ENCODE measurements around the gene CD28.

CD28 gene

DNA sequence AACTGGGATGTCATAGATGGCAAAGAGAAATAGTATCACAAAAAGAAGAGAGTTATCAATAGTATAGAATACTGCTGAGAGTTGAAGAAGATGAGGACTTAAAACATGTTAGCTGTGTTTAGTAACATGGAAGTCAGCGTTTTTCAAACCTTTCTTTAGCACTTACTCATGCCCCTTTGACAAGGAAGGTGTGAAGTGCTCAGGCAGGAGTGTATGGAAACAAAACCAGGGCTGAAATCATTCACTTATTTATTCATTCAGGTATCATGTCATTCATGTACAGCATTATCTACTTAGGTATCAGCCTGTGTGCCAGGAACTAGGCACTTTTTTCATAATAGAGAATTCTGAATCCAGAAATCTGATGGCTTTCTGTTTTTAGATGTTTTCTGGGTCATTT is 27.2 kb downstream of the CD28 start:
- ChIA-PET CTCF (interaction anchor here (1.7 kb wide), 1 partner anchor 12 kb away, joined by 3 read pairs; no protein-coding TSS in a partner anchor), POLR2A (no interaction called here)
- TF ChIP-seq, protein P1, sequence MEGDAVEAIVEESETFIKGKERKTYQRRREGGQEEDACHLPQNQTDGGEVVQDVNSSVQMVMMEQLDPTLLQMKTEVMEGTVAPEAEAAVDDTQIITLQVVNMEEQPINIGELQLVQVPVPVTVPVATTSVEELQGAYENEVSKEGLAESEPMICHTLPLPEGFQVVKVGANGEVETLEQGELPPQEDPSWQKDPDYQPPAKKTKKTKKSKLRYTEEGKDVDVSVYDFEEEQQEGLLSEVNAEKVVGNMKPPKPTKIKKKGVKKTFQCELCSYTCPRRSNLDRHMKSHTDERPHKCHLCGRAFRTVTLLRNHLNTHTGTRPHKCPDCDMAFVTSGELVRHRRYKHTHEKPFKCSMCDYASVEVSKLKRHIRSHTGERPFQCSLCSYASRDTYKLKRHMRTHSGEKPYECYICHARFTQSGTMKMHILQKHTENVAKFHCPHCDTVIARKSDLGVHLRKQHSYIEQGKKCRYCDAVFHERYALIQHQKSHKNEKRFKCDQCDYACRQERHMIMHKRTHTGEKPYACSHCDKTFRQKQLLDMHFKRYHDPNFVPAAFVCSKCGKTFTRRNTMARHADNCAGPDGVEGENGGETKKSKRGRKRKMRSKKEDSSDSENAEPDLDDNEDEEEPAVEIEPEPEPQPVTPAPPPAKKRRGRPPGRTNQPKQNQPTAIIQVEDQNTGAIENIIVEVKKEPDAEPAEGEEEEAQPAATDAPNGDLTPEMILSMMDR (IDR thresholded peaks at IDR 0.05; ENCODE audit: insufficient read depth, low read length, missing control alignments), result no peak
- DNase-seq (ENCODE audit: low read depth, low spot score), result no peak
- no peak overlapping the region for H3K4me3 ChIP-seq (ENCODE audit: low read depth, low read length)

- no peak for DNase-seq (ENCODE audit: low read depth, low spot score)
- POLR2A ChIA-PET, result no interaction called here
- CTCF ChIA-PET, result no interaction called here
- no peak overlapping the region for H3K4me3 ChIP-seq (ENCODE audit: low read depth, low read length)
- TF ChIP-seq, protein P1 (IDR thresholded peaks at IDR 0.05; ENCODE audit: insufficient read depth, low read length, missing control alignments), result no peak
Observed at GRCh38 chr2:203734276-203734983, 28.0 kb downstream of the CD28 start.

GRCh38 chr2:203737360-203737759 is 30.9 kb downstream of the CD28 start:
- TF ChIP-seq, protein P1 (IDR thresholded peaks at IDR 0.05; ENCODE audit: insufficient read depth, low read length, missing control alignments), result no peak
- ChIA-PET CTCF (no interaction called here), POLR2A (no interaction called here)
- DNase-seq (ENCODE audit: low read depth, low spot score), result no peak
- no peak overlapping the region for H3K4me3 ChIP-seq (ENCODE audit: low read depth, low read length)

GRCh38 chr2:203739351-203739750 is 32.9 kb downstream of the CD28 start:
- TF ChIP-seq, protein P1 (IDR thresholded peaks at IDR 0.05; ENCODE audit: insufficient read depth, low read length, missing control alignments), result no peak
- ChIA-PET CTCF (interaction anchor here (1.2 to 1.5 kb wide), 3 partner anchors 9 to 76 kb away, joined by 3 read pairs; no protein-coding TSS in a partner anchor), POLR2A (no interaction called here)
- H3K4me3 ChIP-seq (ENCODE audit: low read depth, low read length), result no peak overlapping the region
- no peak for DNase-seq (ENCODE audit: low read depth, low spot score)

GRCh38 chr2:203740871-203741281 is 34.4 kb downstream of the CD28 start:
- TF ChIP-seq, protein P1 (IDR thresholded peaks at IDR 0.05; ENCODE audit: insufficient read depth, low read length, missing control alignments), result no peak
- H3K4me3 ChIP-seq (ENCODE audit: low read depth, low read length), result no peak overlapping the region
- ChIA-PET CTCF (interaction anchor here (0.8 to 1.5 kb wide), 5 partner anchors 8 to 41 kb away, joined by 3 to 4 read pairs (median 3); no protein-coding TSS in a partner anchor), POLR2A (interaction anchor here (0.7 to 0.8 kb wide), 3 partner anchors 42 to 1108 kb away, joined by 3 to 4 read pairs (median 3); no protein-coding TSS in a partner anchor)
- DNase-seq (ENCODE audit: low read depth, low spot score), result no peak

DNA sequence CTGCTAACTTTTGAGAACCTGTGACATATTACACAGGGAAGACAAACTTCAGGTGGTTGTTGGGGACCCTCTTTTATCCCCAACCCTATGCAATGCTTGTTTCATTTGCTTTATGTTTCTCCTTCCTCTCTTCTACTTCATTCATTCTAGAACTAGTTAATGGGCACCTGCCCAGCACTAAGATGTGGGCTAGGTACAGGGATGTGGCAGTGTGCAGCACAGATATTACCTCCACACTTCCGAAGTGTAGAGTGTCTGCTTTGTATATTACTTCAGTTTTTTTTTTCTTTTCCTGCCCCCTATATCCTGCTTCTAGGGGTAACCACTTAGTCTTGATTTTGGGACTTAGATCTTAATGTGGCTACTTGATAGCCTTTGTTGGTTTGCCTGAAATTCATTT is 35.1 kb downstream of the CD28 start:
- no peak overlapping the region for H3K4me3 ChIP-seq (ENCODE audit: low read depth, low read length)
- ChIA-PET CTCF (interaction anchor here (1.0 to 1.2 kb wide), 3 partner anchors 9 to 40 kb away, joined by 3 to 4 read pairs (median 3); no protein-coding TSS in a partner anchor), POLR2A (no interaction called here)
- TF ChIP-seq, protein P1 (IDR thresholded peaks at IDR 0.05; ENCODE audit: insufficient read depth, low read length, missing control alignments), result no peak
- no peak for DNase-seq (ENCODE audit: low read depth, low spot score)
